T-helper 17 cell (primary cell): ENCODE results near the gene SLC17A9. TPM values are rescaled to one million over a fixed set of nuclear protein-coding genes. Genes with fewer than 3 reads are reported as not detected.

Experiments
- ATAC-seq: fragments of 150-1000 bp; cut with Tn5 transposase; 2 replicates; pipeline ENCODE4 v1.10.0; 2021; ENCODE audit warnings: mild to moderate bottlenecking, moderate library complexity
- DNase-seq, 3 donors: peaks; one replicate each; pipeline versions ENCODE4 v3.0.0 to v3.0.0-alpha.2; 2020 to 2021
- H3K9me3 ChIP-seq: one replicate; pipeline ENCODE4 v1.7.0; 2013; ENCODE audit warnings: low read length, mild to moderate bottlenecking; ENCODE audit not compliant: control insufficient read depth, poor library complexity, severe bottlenecking
- H3K27ac Mint-ChIP-seq: one replicate; pipeline ENCODE4 v1.8.0; 2022; ENCODE audit warnings: mild to moderate bottlenecking, moderate library complexity, mixed read lengths
- H3K27me3 Mint-ChIP-seq: one replicate; pipeline ENCODE4 v1.8.0; 2022; ENCODE audit warnings: mixed read lengths
- H3K36me3 Mint-ChIP-seq: one replicate; pipeline ENCODE4 v1.8.0; 2022; ENCODE audit warnings: low read depth, mixed read lengths
- H3K4me1 Mint-ChIP-seq: one replicate; pipeline ENCODE4 v1.8.0; 2022; ENCODE audit warnings: mild to moderate bottlenecking, mixed read lengths
- H3K4me3 Mint-ChIP-seq: one replicate; pipeline ENCODE4 v1.8.0; 2022; ENCODE audit warnings: mild to moderate bottlenecking, moderate library complexity, mixed read lengths
- total RNA-seq, 4 donors: library from RNA in 2 of 4; stranded (reverse) in 2 of 4; gene quantifications; one replicate each; pipeline ENCODE4 v1.2.3 and lab custom pipeline; 2022 to 2026

The SLC17A9 gene
- total RNA-seq, 2 donors from 2014 or later: 0.89 to 2.4 TPM

DNA sequence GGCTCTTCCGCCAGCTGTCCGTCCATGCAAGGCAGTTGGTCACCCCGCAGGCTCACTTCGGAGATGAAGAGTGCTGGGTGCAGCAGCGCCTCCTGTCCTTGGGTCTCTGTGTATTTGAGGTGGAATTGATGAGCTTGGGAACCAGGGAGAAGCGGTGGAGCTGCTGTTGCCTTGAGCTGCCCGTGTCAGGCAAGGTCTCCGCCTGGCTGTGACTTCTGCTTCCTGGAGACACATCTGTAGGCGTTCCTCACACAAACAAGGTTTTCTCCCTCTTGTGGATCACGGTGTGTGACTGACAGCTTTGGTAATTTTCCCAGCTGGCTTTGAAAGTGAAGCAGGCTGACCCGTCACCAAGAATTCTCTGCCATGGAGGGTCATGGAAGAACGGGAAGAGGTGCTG is 2.5 kb upstream of the SLC17A9 start:
- H3K27ac Mint-ChIP-seq: no peak overlapping the region

DNA sequence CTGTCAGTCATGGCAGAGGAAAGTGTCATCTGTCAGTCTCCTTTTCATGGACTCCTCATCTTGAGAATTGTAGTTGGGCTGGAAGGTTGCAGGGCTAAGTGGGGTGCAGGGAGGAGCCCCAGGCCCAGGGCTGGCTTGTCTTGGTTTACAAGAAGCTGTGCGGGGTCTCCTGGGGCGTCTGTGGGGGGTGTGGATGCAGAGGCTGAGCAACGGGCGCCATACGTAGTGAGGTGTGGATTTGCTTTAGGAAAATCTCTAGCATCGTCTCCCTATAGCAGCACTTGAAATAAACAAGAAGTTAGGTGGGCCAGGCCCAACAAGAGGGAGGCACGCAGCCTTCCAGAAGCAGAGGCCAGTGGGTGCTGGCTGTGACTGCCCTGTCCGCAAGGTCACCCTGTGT is 1.8 kb upstream of the SLC17A9 start:
- H3K9me3 ChIP-seq: no peaks in the 10 kb centered on the region
- H3K27me3 Mint-ChIP-seq: no peaks in the 10 kb centered on the region
- ATAC-seq (no peak), DNase-seq (no peak)
- H3K4me1 Mint-ChIP-seq: peaks cover 16% of the 10 kb centered on the region
- H3K27ac Mint-ChIP-seq: no peak overlapping the region
- H3K36me3 Mint-ChIP-seq: no peaks in the 10 kb centered on the region
- H3K4me3 Mint-ChIP-seq: no peak overlapping the region

More for the DNA sequence above, 2.5 kb upstream of the SLC17A9 start:
- Mint-ChIP-seq H3K4me1 (peaks cover 16% of the 10 kb centered on the region), H3K36me3 (no peaks in the 10 kb centered on the region), H3K27me3 (no peaks in the 10 kb centered on the region), H3K4me3 (no peak overlapping the region)
- no peaks in the 10 kb centered on the region for H3K9me3 ChIP-seq
- DNase-seq: no peak
- no peak for ATAC-seq

DNA sequence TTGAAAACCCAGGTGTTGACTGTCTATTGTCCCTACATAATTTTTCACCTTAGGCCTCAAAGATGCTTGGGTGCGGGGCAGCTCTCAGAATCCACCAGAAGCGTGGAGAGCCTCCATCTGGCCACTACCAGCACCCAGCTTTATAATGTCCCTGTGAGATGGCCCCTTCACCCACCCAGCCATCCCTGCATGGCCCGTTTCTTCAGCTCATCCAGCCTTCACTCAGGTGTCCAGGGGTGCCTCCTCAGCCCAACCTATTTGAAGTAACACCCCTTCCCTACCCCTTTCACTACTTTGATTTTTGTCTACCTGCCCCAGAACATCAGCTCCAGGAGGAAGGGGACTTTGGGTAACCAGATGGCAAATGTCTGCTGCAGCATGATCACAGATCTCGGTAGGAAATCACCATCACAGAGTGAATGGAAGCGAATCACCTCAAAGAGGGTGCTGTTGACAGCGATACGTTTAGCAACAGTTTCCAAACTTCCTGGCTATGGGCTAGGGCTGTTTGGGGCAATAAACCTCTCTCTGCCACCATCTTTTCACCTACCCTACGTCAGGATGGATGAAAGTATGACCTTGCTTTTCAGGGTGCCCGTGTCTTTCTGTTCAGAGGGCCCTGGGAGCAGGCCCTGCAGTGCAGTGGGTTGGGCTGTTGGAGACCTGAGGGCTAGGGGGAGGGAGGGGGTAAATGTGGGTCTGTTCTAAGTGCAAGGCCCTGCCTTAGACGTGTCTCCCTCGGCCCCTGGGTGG is 1.2 kb upstream of the SLC17A9 start:
- H3K4me1 Mint-ChIP-seq: peaks cover 16% of the 10 kb centered on the region
- no peaks in the 10 kb centered on the region for H3K36me3 Mint-ChIP-seq
- ATAC-seq: no peak
- H3K27ac Mint-ChIP-seq: no peak overlapping the region
- H3K27me3 Mint-ChIP-seq: no peaks in the 10 kb centered on the region
- peak overlapping the region; percentile 15 for H3K4me3 Mint-ChIP-seq
- H3K9me3 ChIP-seq: no peaks in the 10 kb centered on the region
- no peak for DNase-seq

DNA sequence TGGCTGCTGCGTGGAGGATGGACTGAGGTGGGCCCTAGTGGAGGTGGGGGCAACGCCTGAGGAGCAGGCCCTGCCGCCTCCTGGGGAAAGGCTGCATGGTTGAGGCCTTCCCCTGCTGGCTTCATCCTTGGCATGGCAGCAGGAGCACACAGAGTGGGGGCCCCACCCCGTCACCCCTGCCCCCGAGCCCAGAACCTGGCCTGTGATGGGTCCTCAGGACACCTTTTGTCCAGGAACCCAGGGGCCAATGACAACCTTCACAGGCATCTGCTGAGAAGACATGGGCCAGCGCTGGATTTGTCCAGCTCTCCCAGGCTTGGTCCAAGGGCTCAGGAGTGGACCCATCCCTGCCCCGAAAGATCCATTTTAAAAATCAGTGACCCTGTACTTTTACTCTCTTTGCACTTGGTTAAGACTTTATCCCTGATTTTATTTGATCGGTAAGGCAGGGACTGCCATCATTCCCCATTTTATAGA is 575 bp upstream of the SLC17A9 start:
- ATAC-seq (no peak), DNase-seq (no peak)
- Mint-ChIP-seq H3K4me1 (peaks cover 16% of the 10 kb centered on the region), H3K27ac (no peak overlapping the region), H3K4me3 (peak overlapping the region; percentile 52), H3K27me3 (no peaks in the 10 kb centered on the region), H3K36me3 (no peaks in the 10 kb centered on the region)
- no peaks in the 10 kb centered on the region for H3K9me3 ChIP-seq

DNA sequence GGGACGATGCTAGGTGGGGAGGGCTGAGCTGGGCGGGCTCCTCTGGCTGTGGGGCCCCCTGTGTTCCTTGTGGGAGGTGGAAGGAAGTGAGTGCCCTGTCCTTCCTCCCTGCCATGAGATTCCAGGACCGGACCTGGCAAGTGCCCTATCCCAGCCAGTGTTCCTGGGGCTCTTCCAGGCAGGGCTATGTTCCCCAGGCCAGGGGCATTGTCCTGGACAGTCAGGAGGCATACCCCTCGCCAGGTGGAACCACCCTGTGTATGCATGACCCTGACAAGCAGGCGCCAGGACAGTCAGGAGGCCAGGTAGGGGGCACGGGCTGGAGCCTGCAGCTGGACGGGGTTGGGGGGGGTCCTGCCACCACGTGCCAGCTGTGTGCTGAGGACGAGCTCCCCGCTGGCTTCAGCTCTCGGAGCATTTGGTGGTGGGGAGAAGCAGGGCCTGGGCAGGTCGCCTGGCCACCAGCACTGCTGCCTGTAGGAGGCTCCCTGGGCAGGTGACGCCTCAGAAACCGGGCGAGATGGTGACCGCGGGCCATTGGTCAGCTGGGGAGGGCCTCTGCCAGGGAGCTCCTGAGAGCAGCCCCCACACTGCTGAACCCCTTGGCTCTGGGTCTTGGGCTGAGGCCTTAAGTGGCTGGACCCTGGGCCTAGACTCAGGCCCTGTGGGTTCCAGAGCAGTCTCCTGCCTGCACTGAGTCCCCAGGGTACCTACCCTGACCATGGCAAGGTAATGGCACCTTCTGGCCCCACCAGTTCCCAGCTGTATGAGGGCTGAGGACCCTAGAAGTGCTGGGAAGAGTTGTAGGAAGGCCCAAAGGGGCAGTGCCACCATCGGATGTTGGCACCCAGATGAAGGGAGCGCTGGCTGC is 694 bp downstream of the SLC17A9 start:
- Mint-ChIP-seq H3K27me3 (no peaks in the 10 kb centered on the region), H3K4me3 (peak overlapping the region; percentile 89), H3K4me1 (peaks cover 15% of the 10 kb centered on the region), H3K27ac (peak overlapping the region; percentile 93), H3K36me3 (no peaks in the 10 kb centered on the region)
- DNase-seq (no peak), ATAC-seq (no peak)
- H3K9me3 ChIP-seq: no peaks in the 10 kb centered on the region

DNA sequence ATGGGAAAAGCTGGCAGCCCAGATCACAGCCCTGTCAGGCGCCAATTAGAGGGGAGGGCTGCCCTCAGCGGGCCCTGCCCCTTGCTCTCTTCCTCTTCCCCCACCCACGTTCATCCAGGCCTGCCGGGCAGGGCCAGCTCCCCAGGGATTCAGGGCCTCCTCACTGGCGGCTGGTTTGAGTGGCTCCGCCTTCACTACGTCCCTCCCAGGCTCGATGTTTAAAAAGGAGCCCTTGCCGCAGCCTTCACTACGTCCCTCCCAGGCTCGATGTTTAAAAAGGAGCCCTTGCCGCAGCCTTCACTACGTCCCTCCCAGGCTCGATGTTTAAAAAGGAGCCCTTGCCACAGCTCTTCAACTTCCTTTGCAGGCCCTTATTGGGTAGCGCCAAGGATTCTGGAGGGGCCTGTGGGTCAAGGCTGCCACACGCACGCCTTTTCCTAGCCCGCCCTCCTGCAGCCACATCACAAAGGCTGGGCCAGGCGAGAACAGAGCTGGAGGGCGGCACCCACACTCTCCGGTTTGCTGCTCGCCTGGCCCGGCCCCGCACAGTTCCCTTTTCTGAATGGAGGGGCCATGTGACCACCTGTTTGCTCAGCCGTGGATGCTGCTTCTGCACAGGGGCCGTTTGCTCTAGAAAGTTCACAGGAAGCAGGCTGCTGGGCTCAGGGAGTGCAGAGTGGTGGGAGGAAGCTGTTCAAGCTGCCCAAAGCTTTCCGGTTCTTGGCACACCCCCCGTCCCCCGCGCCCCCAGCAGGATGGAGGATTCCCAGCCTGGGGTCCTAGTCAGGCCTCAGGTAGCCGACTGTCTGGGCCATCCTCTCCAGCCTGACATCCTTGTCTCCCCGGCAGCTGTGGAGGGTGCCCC is 1.6 kb downstream of the SLC17A9 start:
- H3K9me3 ChIP-seq: no peaks in the 10 kb centered on the region
- no peaks in the 10 kb centered on the region for H3K36me3 Mint-ChIP-seq
- H3K27me3 Mint-ChIP-seq: no peaks in the 10 kb centered on the region
- DNase-seq (peak; percentile 40 to 51 (median 42)), ATAC-seq (peak; percentile 90)
- H3K4me3 Mint-ChIP-seq: peak overlapping the region; percentile 89
- peak overlapping the region; percentile 93 for H3K27ac Mint-ChIP-seq
- H3K4me1 Mint-ChIP-seq: peaks cover 15% of the 10 kb centered on the region

DNA sequence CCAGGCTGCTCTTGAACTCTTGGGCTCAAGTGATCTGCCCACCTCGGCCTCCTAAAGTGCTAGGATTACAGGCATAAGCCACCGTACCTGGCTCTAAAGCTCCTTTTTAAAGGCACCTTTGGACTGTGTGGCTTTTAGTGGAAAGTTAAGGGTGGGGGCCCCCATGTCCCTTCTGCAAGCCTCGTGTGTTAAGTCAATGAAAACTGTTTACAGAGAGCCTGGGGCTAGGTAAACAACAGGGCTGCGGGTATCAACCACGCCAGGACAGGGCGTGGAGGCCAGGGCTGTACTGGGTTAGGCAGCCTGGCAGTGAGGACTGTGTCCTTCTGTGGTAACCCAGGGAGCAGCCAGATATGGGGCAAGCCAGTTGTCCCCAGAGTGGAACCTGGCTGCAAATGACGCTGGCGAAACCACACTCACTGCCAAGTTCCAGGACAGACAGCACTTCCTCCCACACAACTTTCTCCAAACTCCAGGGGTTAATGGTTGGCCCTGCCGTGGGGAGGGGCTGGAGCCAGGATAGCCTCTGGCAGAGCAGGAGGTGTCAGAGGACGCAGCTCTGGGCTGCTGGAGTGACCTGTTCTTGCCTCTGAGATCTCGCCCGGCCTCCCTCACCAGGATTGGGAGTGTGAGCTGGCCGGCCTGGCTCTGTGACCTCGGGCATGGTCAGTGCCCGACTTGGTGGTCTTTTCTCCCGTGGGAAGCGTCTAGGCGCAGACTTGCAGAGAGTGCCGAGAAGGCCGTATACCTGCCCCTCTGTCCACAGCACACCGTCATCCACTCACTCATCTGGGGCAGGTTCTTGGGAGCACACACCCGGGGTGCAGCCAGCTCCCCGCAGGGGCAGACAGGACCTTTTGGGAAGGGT is 3.2 kb downstream of the SLC17A9 start:
- ATAC-seq (no peak), DNase-seq (no peak)
- Mint-ChIP-seq H3K27ac (no peak overlapping the region), H3K4me1 (peaks cover 12% of the 10 kb centered on the region), H3K4me3 (no peak overlapping the region), H3K27me3 (no peaks in the 10 kb centered on the region), H3K36me3 (no peaks in the 10 kb centered on the region)
- H3K9me3 ChIP-seq: no peaks in the 10 kb centered on the region

DNA sequence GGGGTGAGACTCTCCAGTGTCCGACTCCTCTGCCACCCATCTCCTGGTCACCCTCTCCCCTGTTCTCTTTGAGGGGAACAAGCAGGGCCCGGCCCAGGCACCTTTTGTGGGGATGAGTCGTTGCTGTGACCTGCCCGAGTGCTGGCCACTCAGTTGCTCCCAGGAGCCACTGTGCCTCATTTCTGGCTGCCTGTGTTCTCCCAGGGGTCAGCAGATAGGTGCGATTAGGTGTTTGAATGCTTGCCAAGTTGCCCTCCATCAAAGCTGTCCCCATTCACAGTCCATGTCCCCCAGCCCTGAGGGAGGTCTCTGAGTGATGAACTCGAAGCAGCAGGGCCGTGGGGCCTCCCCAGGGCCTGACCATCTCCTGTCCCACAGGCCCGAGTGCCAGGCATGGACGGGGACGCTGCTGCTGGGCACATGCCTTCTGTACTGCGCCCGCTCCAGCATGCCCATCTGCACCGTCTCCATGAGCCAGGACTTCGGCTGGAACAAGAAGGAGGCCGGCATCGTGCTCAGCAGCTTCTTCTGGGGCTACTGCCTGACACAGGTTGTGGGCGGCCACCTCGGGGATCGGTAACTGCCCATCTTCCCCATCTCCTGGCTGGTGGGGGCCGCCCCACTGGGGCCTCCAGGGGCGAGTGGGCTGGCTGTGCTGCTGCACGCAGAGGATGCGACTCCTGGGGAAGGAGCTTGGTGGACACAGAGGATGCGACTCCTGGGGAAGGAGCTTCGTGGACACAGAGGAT is 4.1 kb downstream of the SLC17A9 start:
- no peak overlapping the region for H3K4me3 Mint-ChIP-seq
- H3K27me3 Mint-ChIP-seq: no peaks in the 10 kb centered on the region
- no peaks in the 10 kb centered on the region for H3K36me3 Mint-ChIP-seq
- H3K9me3 ChIP-seq: no peaks in the 10 kb centered on the region
- H3K4me1 Mint-ChIP-seq: peaks cover 9% of the 10 kb centered on the region
- H3K27ac Mint-ChIP-seq: no peak overlapping the region
- no peak for DNase-seq
- ATAC-seq: no peak

DNA sequence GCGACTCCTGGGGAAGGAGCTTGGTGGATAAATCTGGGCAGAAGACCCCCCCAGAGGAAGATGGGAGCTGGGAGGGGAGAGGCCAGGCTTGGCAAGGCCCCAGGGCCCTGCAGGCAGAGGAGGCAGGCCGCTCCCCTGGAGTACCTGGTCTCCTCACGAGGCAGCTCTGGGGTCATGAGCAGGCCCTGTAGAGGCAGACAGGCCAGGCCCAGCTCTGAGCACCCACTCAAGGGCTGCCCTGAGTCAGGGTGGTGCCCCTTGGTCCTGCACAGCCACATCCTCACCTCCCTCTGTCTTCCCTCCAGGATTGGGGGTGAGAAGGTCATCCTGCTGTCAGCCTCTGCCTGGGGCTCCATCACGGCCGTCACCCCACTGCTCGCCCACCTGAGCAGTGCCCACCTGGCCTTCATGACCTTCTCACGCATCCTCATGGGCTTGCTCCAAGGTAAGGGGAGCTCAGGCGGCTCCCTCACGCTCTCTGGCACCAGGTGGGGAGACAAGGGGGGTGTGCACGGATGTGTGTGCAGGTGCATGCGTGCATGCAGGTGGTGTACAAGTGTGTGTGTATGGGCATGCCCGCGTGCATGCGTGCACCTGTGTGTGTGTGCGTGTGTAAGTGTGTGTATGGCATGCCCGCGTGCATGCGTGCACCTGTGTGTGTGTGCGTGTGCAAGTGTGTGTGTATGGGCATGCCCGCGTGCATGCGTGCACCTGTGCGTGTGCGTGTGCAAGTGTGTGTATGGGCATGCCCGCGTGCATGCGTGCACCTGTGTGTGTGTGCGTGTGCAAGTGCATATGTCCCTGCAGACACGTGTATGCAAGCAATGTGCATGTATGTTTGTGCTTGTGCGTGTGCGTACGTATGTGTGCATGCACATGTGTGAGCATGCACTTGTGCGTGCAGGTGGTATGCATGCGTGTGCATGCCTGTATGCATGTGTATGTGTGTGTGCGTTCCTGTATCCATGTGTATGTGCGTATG is 4.9 kb downstream of the SLC17A9 start:
- ATAC-seq (no peak), DNase-seq (no peak)
- Mint-ChIP-seq H3K4me3 (no peak overlapping the region), H3K27ac (no peak overlapping the region), H3K4me1 (peaks cover 7% of the 10 kb centered on the region), H3K27me3 (no peaks in the 10 kb centered on the region), H3K36me3 (no peaks in the 10 kb centered on the region)
- no peaks in the 10 kb centered on the region for H3K9me3 ChIP-seq

DNA sequence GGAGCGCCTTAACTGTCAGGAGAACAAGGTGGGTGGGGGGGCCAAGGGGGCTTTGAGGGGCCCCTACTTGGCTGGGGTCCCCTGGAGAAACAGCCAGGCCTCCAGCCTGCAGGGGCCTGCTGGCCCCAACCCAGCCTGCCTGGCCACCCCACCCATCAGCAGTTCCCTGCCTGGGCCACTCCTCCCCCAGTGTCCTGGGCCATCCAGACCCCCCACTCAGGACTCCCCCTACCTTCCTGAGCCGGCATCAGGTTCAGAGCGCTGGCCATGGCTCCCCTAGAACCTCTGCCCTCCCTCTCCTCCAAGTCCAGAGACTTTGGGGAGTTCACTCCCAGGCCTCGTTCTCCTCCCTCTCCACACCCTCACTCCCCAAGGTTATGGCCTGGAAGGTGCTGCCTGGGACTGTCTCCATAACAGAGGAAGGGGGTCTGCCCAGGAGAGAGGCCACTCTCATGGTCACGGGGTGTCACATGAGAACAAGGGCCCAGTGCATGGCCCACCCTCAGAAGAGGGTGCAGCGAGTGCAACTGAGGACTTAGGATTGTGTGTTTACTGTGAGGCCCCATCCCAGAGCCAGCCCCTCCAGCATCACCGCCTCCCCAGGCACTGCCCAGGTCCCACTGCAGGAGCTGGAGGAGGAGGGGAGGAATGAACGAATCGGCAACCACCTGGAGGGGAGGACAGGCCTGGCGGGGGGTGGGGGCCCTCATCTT is 6.0 kb downstream of the SLC17A9 start:
- H3K27ac Mint-ChIP-seq: no peak overlapping the region

More for the DNA sequence above, 6.0 kb downstream of the SLC17A9 start:
- no peak for ATAC-seq
- DNase-seq: no peak
- H3K9me3 ChIP-seq: no peaks in the 10 kb centered on the region
- no peaks in the 10 kb centered on the region for H3K36me3 Mint-ChIP-seq
- H3K4me3 Mint-ChIP-seq: no peak overlapping the region
- no peaks in the 10 kb centered on the region for H3K27me3 Mint-ChIP-seq
- H3K4me1 Mint-ChIP-seq: peaks cover 7% of the 10 kb centered on the region
